Measurements from ENCODE around the gene TARS2.

Gene TARS2

GRCh38 chr1:150543500-150544143, 56.4 kb downstream of the TARS2 start:
- no peak for FAIRE-seq

GRCh38 chr1:150544204-150544603, 57.0 kb downstream of the TARS2 start:
- no peak for FAIRE-seq

GRCh38 chr1:150545486-150546032, 58.3 kb downstream of the TARS2 start:
- no peak for FAIRE-seq

GRCh38 chr1:150546294-150546937, 59.2 kb downstream of the TARS2 start:
- no peak for FAIRE-seq

- FAIRE-seq, result no peak
These were observed 61.1 kb downstream of the TARS2 start for GRCh38 chr1:150548324-150548631.

- FAIRE-seq, result no peak
These were observed 61.6 kb downstream of the TARS2 start, which contains the start of gene ADAMTSL4 for GRCh38 chr1:150548632-150549495. TSS of gene ADAMTSL4 (plus strand) at chr1:150549408. CDS start at chr1:150552289, 2,881 bp downstream.

- FAIRE-seq, result no peak
These were observed 62.4 kb downstream of the TARS2 start for GRCh38 chr1:150549496-150550221.

- FAIRE-seq, result no peak
These were observed 63.2 kb downstream of the TARS2 start for GRCh38 chr1:150550222-150551050.

GRCh38 chr1:150551051-150551783, 64.0 kb downstream of the TARS2 start:
- FAIRE-seq, result no peak

GRCh38 chr1:150551784-150552127, 64.5 kb downstream of the TARS2 start:
- FAIRE-seq, result no peak

GRCh38 chr1:150552128-150552910, 65.1 kb downstream of the TARS2 start:
- no peak for FAIRE-seq

- FAIRE-seq, result no peak
These were observed 65.7 kb downstream of the TARS2 start for GRCh38 chr1:150552911-150553289.

GRCh38 chr1:150553392-150554085, 66.3 kb downstream of the TARS2 start:
- no peak for FAIRE-seq

GRCh38 chr1:150554086-150554452, 66.8 kb downstream of the TARS2 start:
- FAIRE-seq, result no peak

GRCh38 chr1:150555198-150555970, 68.2 kb downstream of the TARS2 start:
- FAIRE-seq, result no peak

GRCh38 chr1:150555971-150556865, 69.0 kb downstream of the TARS2 start:
- no peak for FAIRE-seq

- FAIRE-seq, result no peak
These were observed 69.9 kb downstream of the TARS2 start for GRCh38 chr1:150557065-150557600.

Data from endometrium (tissue), 2 donors.